ENCODE measurements around the gene C1orf115.

The C1orf115 gene

GRCh38 chr1:220699044-220699443 lies 8.9 kb downstream of the C1orf115 start:
- no peaks in the 10 kb centered on the region for H3K9me3 ChIP-seq
- no peaks in the 10 kb centered on the region for H3K4me1 ChIP-seq
- intact Hi-C loops (cut with DNase I; ENCODE audit: low total_unique reads), result no loop called here
- no peak for DNase-seq
- H3K4me3 ChIP-seq, result no peak overlapping the region
- peaks cover 0 to 18% (median 5%) of the 10 kb centered on the region in 3 donors for H3K36me3 ChIP-seq
- TF ChIP-seq CTCF (IDR thresholded peaks at IDR 0.05), result no peak
- H3K27me3 ChIP-seq, result no peaks in the 10 kb centered on the region
- no peak overlapping the region for H3K27ac ChIP-seq

GRCh38 chr1:220700556-220701179 lies 10.5 kb downstream of the C1orf115 start:
- peaks cover 0 to 18% (median 5%) of the 10 kb centered on the region in 3 donors for H3K36me3 ChIP-seq

GRCh38 chr1:220701974-220702373 lies 11.8 kb downstream of the C1orf115 start:
- DNase-seq, result no peak
- intact Hi-C loops (cut with DNase I; ENCODE audit: low total_unique reads), result no loop called here
- no peak for TF ChIP-seq CTCF (IDR thresholded peaks at IDR 0.05)
- Histone ChIP-seq H3K4me1 (no peaks in the 10 kb centered on the region), H3K27ac (no peak overlapping the region), H3K9me3 (no peaks in the 10 kb centered on the region), H3K27me3 (no peaks in the 10 kb centered on the region), H3K36me3 (peaks cover 0 to 12% (median under 1%) of the 10 kb centered on the region in 3 donors), H3K4me3 (no peak overlapping the region)

More at GRCh38 chr1:220700556-220701179, 10.5 kb downstream of the C1orf115 start:
- DNase-seq, result no peak
- TF ChIP-seq CTCF (IDR thresholded peaks at IDR 0.05), result no peak
- no peaks in the 10 kb centered on the region for H3K27me3 ChIP-seq
- no peaks in the 10 kb centered on the region for H3K4me1 ChIP-seq
- H3K27ac ChIP-seq, result no peak overlapping the region
- H3K4me3 ChIP-seq, result no peak overlapping the region
- no peaks in the 10 kb centered on the region for H3K9me3 ChIP-seq
- intact Hi-C loops (cut with DNase I; ENCODE audit: low total_unique reads), result no loop called here

- Histone ChIP-seq H3K4me3 (no peak overlapping the region), H3K9me3 (no peaks in the 10 kb centered on the region), H3K27me3 (no peaks in the 10 kb centered on the region), H3K36me3 (peaks cover 0 to 4% (median 0%) of the 10 kb centered on the region in 3 donors), H3K4me1 (no peaks in the 10 kb centered on the region), H3K27ac (no peak overlapping the region)
- no peak for DNase-seq
- no peak for TF ChIP-seq CTCF (IDR thresholded peaks at IDR 0.05)
- intact Hi-C loops (cut with DNase I; ENCODE audit: low total_unique reads), result no loop called here
Observed at GRCh38 chr1:220702733-220703270, 12.6 kb downstream of the C1orf115 start.

- Histone ChIP-seq H3K27me3 (no peaks in the 10 kb centered on the region), H3K4me1 (no peaks in the 10 kb centered on the region), H3K9me3 (no peaks in the 10 kb centered on the region), H3K36me3 (no peaks in the 10 kb centered on the region), H3K27ac (no peak overlapping the region), H3K4me3 (no peak overlapping the region)
- intact Hi-C loops (cut with DNase I; ENCODE audit: low total_unique reads), result no loop called here
- no peak for DNase-seq
- no peak for TF ChIP-seq CTCF (IDR thresholded peaks at IDR 0.05)
Observed at GRCh38 chr1:220703305-220703704, 13.1 kb downstream of the C1orf115 start.

Measured in tibial artery (tissue), 4 donors.